ENCODE data around the gene POMGNT1.

DNA sequence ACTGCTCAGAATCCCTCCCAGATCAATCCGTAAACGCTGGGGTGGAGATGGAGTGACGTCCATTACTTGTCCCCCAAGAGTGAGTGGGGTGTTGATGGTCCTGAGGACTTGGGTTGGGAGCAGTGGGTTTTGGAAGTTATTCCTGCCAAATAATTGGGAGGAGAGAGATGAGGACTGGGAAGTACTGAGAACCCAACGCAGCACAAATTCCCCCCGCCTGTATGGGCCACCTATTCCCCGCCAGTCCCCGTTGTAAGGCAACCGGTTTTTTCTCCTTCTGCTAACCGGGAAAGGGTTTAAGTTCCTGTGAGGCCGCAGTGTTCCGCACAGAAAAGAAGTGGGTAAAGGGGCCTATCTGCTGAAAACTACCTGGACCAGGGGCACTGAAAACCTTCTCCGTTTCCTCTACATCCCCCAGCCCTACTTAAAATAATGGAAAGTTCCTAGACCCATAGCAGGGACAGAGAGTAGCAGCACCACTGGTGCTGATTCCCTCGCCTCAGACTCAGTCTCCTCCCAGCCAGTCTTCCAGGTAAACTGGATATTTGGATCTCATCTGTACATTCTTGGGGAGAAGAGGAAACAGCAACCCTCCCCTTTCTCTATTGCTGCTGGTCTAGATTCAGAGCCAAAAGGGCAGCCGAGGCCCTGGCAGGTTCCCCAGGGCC is 5.6 kb upstream of the POMGNT1 start:
- no peak for TF ChIP-seq POLR2A (IDR thresholded peaks at IDR 0.05; ENCODE audit: low read depth, low read length)
- no peak for TF ChIP-seq TAF1 (IDR thresholded peaks at IDR 0.05; ENCODE audit: low read depth, low read length)
